GM15510 (cell line): ENCODE results near the gene SSX2B.
"Not testable (repeated sequence)": the region's sequence is repeated elsewhere in the genome, so short reads cannot be mapped to it uniquely, and the experiment has no call there.

ENCODE experiments used
- POLR2A ChIP-seq: IDR thresholded peaks from 3 replicates; pipeline ENCODE4 v1.6.1; 2011; ENCODE audit warnings: borderline replicate concordance; ENCODE audit not compliant: insufficient read length; ENCODE audit errors: extremely low read depth

Gene SSX2B

GRCh38 chrX:52750952-52751351 lies at the start of gene SSX2B:
SSX2B (plus strand) TSS chrX:52751252; CDS start chrX:52752681, 1,429 bp downstream.
- not testable (repeated sequence) for TF ChIP-seq POLR2A

- TF ChIP-seq POLR2A: not testable (repeated sequence)
These were observed 44.0 kb upstream of the SSX2B start, which contains the start of gene SSX2 for GRCh38 chrX:52707078-52707477. SSX2 (minus strand) TSS chrX:52707178; CDS start chrX:52705749, 1,429 bp downstream.

GRCh38 chrX:52797327-52797726 lies 46.3 kb downstream of the SSX2B start, which contains the start of gene SPANXN5:
SPANXN5 (minus strand) TSS chrX:52797427; CDS start chrX:52797348, 79 bp downstream.
- TF ChIP-seq POLR2A: not testable (repeated sequence)
